GM12878 (cell line): ENCODE measurements around the gene BGLAP. TPM values are rescaled to one million over a fixed set of nuclear protein-coding genes. Genes with fewer than 3 reads are reported as not detected.

ENCODE experiments used
- ATAC-seq: fragments of 200-7000 bp; cut with Tn5 transposase; 3 replicates; pipeline ENCODE4 v1.9.1; 2020; ENCODE audit warnings: mild to moderate bottlenecking, moderate library complexity
- BruUV-seq: library from RNA; stranded (reverse); fragments of 400-500 nt; replicated peaks from 2 replicates; lab custom pipeline; 2021; lab: Mats Ljungman, UMichigan
- CTCF ChIA-PET: fragments of 300-600 bp; sonication (Branson Sonifier 250); formaldehyde crosslinking; extraction: SDS; loops from one replicate; lab custom pipeline; 2021; ENCODE audit warnings: inconsistent platforms; lab: Yijun Ruan, JAX
- POLR2A ChIA-PET: fragments of 350-600 bp; formaldehyde crosslinking; extraction: SDS; loops from one replicate; lab custom pipeline; 2021; ENCODE audit warnings: inconsistent platforms; lab: Charles Lee
- RAD21 ChIA-PET: fragments of 300-600 bp; sonication (Branson Sonifier 250); formaldehyde crosslinking; loops from one replicate; lab custom pipeline; 2023; ENCODE audit warnings: antibody characterized with exemption; ENCODE audit not compliant: unreplicated experiment; lab: Charles Lee
- SMC1A ChIA-PET: fragments of 300-600 bp; sonication (Branson Sonifier 250); formaldehyde crosslinking; loops from one replicate; lab custom pipeline; 2023; ENCODE audit not compliant: unreplicated experiment, uncharacterized antibody; lab: Charles Lee
- DNase-seq: peaks from one replicate; pipeline ENCODE4 v3.0.0-alpha.2; 2011; ENCODE audit warnings: low read depth, low spot score
- FAIRE-seq: peaks from 3 replicates; lab custom pipeline; 2011; peaks lifted over from hg19 to GRCh38; lab: Jason Lieb, UNC
- H2AFZ ChIP-seq: 2 replicates; pipeline ENCODE4 v1.6.0; 2011; ENCODE audit warnings: low read depth, low read length, control low read depth; ENCODE audit not compliant: control insufficient read depth
- H3K27ac ChIP-seq: 2 replicates; pipeline ENCODE4 v1.5.1; 2011; ENCODE audit warnings: control low read depth; ENCODE audit not compliant: control insufficient read depth, insufficient read depth
- H3K27me3 ChIP-seq, 2 experiments: replicated peaks in 1 of 2; 2 replicates each; pipeline versions ENCODE4 v1.6.0 to v1.6.1; 2011; ENCODE audit warnings: low read length in 1 of 2; ENCODE audit not compliant: control insufficient read depth in 2 of 2, insufficient read depth in 2 of 2
- H3K36me3 ChIP-seq, 2 experiments: 2 replicates each; pipeline ENCODE4 v1.5.1; 2011; ENCODE audit warnings: low read length in 1 of 2; ENCODE audit not compliant: control insufficient read depth in 2 of 2, insufficient read depth in 2 of 2
- H3K4me1 ChIP-seq: 2 replicates; pipeline ENCODE4 v1.6.1; 2011; ENCODE audit warnings: mild to moderate bottlenecking, low read length, moderate library complexity, mixed read lengths; ENCODE audit not compliant: control insufficient read depth, insufficient read depth
- H3K4me2 ChIP-seq: 2 replicates; pipeline ENCODE4 v1.6.0; 2011; ENCODE audit warnings: control low read depth; ENCODE audit not compliant: control insufficient read depth, insufficient read depth
- H3K4me3 ChIP-seq: fragments of 200-600 bp; sonication (generic); 2 replicates; pipeline ENCODE4 v1.5.1; 2016
- H3K79me2 ChIP-seq: 2 replicates; pipeline ENCODE4 v1.6.0; 2011; ENCODE audit warnings: low read length; ENCODE audit not compliant: control insufficient read depth, insufficient read depth
- H3K9ac ChIP-seq: 2 replicates; pipeline ENCODE4 v1.8.0; 2011; ENCODE audit warnings: low read length, control low read depth, mixed read lengths; ENCODE audit not compliant: control insufficient read depth, insufficient read depth
- H3K9me3 ChIP-seq: replicated peaks from 3 replicates; pipeline ENCODE4 v1.5.1; 2011; ENCODE audit warnings: mild to moderate bottlenecking, low read length; ENCODE audit not compliant: control insufficient read depth, insufficient read depth
- H4K20me1 ChIP-seq: 2 replicates; pipeline ENCODE4 v1.6.0; 2011; ENCODE audit not compliant: control insufficient read depth, insufficient read depth
- GABPA ChIP-seq: IDR thresholded peaks from 2 replicates; pipeline ENCODE4 v1.6.1; 2014; ENCODE audit warnings: antibody characterized with exemption, low read depth, mild to moderate bottlenecking, inconsistent platforms
- MTA3 ChIP-seq: IDR thresholded peaks from 2 replicates; pipeline ENCODE4 v1.6.1; 2012; ENCODE audit warnings: low read length, inconsistent platforms, borderline replicate concordance
- PAX8 ChIP-seq: fragments of 450-650 bp; IDR thresholded peaks from 2 replicates; pipeline ENCODE4 v1.6.1; 2017; ENCODE audit warnings: mild to moderate bottlenecking, moderate library complexity
- POLR2A ChIP-seq: IDR thresholded peaks from 2 replicates; pipeline ENCODE4 v1.6.1; 2011; ENCODE audit warnings: low read depth, mild to moderate bottlenecking, low read length
- SIX5 ChIP-seq: IDR thresholded peaks from 2 replicates; pipeline ENCODE4 v1.6.1; 2011; ENCODE audit warnings: mild to moderate bottlenecking, low read depth, low read length, moderate library complexity; ENCODE audit not compliant: severe bottlenecking
- ZNF24 ChIP-seq: fragments of 450-650 bp; IDR thresholded peaks from 2 replicates; pipeline ENCODE4 v1.6.1; 2017; ENCODE audit warnings: antibody characterized with exemption, mild to moderate bottlenecking
- WGBS: methylation state at CpG from one replicate; pipeline ENCODE4 v1.1.6; 2016; ENCODE audit warnings: low lambda C conversion rate; ENCODE audit not compliant: insufficient replicate concordance, insufficient coverage; ENCODE audit errors: missing lambda C conversion rate; 5-methylcytosine and 5-hydroxymethylcytosine counted together
- in situ Hi-C: fragments of 300-500 bp; cut with MboI; formaldehyde crosslinking; loops from 9 replicates; pipeline ENCODE4 v1.14.3; 2018; ENCODE audit warnings: mixed read lengths
- intact Hi-C: fragments of 100-400 bp; cut with micrococcal nuclease; formaldehyde crosslinking; loops from one replicate; pipeline ENCODE4 v1.14.2; 2022; ENCODE audit not compliant: unreplicated experiment
- polyA plus RNA-seq, 11 experiments: library from polyadenylated mRNA; depleted of rRNA in 4 of 11; unstranded in 6 of 11; stranded (reverse) in 5 of 11; fragments of >200 nt; fragmentation: Nextera tagmentation in 4 of 11; fragmentation: Illumina TruSeq in 1 of 11; extraction: Ambion mirVana in 4 of 11; extraction: Trizol in 1 of 11; gene quantifications; 1 replicate in 1 of 11; 2 replicates in 10 of 11; pipeline versions ENCODE4 v1.2.1 to v1.2.3, GENCODE V29; 2011 to 2016; ENCODE audit warnings: inconsistent platforms in 2 of 11, missing spikeins in 2 of 11, low read depth in 1 of 11
- total RNA-seq, 4 experiments: library from RNA; depleted of rRNA in 3 of 4; stranded (reverse); fragments of >200 nt in 3 of 4; fragmentation: Illumina TruSeq in 1 of 4; extraction: Trizol in 1 of 4; gene quantifications; 2 replicates each; pipeline versions ENCODE4 v1.2.1 to v1.2.3, GENCODE V29; 2013 to 2021
- TF ChIP-seq, protein P1 (sequence below): fragments of 450-650 bp; IDR thresholded peaks from 2 replicates; pipeline ENCODE4 v1.6.1; 2016; ENCODE audit warnings: mild to moderate bottlenecking, moderate library complexity, borderline replicate concordance
- TF ChIP-seq, protein P2 (sequence below): IDR thresholded peaks from 2 replicates; pipeline ENCODE4 v1.6.1; 2011; ENCODE audit warnings: borderline replicate concordance, low read depth, mild to moderate bottlenecking, moderate library complexity, low read length; ENCODE audit not compliant: insufficient read depth, poor library complexity, severe bottlenecking
- TF ChIP-seq, protein P3 (sequence below), 3 experiments: IDR thresholded peaks in 2 of 3; conservative IDR thresholded peaks in 1 of 3; 2 replicates each; pipeline ENCODE4 v1.5.1; 2011; ENCODE audit warnings: low read depth in 3 of 3, low read length in 3 of 3, mild to moderate bottlenecking in 3 of 3, control low read depth in 2 of 3, moderate library complexity in 2 of 3, inconsistent platforms in 1 of 3, mixed read lengths in 1 of 3; ENCODE audit not compliant: control insufficient read depth in 2 of 3, insufficient read depth in 1 of 3; ENCODE audit errors: extremely low read depth in 1 of 3

BGLAP gene
- total and polyA plus RNA-seq, 10 of the 15 experiments (the other 5 are each of a cell fraction or from before 2014, with no cell fraction given): 0.20 to 1.8 (median 0.40) TPM; not detected in 3

DNA sequence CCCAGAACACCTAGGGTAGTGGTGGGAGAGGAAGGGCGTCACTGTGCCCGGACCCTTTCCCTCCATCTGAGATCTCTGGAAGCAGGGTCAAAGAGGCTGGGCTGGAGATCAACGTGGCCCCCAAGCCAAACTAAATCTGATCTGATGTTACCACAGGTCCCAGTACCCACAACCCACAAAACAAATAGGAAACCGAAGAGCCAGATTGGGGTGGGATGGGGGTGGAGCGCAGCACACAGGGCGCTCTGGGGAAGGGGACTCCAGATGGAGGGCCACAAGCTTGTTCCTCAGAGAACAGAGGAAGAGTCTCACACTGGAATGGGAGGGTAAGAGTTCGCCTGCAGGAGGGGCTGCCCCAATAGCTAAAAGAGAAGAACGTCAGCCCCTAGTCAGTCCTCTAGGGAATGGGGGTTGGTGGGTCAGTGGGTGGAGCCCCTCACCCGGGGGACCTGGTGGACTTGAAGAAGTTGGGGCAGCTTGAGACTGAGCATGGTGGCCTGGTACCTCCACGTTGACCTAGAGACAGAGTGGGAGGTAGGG is 4.3 kb downstream of the BGLAP start (continued):
- no peak for TF ChIP-seq GABPA
- TF ChIP-seq, all 136 proteins: peak for 0

DNA sequence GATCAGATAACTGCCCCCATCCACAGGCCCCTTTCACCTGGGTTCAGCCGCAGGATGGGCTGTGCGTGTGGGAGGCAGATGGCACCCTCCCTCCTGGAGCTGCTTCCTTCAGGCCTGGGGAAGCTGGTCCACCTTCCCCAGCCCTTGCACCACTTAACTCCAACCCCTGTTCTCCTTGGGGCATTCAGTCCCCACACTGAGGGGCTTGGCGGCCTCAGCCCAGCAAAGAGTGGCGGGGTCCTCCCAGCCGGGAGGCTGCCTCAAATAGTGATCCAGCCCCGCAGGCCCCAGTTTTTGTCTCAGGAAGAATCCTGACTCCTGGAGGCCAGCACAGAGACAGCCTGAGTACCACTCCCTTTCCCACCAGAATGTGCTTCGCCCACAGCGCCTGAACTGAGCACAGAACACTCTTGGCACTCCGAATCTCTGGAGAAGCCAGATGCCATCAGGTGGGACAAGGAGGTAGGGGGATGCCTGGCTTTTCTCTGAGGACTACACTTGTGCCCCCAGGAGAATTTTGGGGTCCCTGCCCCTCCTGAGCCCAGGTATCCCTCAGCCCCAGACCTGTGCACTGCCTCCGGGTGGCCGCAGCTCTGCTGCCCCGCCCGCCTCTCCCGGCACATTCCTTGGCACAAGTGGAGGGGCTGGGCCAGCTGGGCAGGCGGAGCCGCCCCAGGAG is 4.9 kb downstream of the BGLAP start:
- in situ Hi-C loops: no loop called here
- Histone ChIP-seq H3K4me3 (no peak overlapping the region), H3K36me3 (peaks cover 3 to 26% of the 10 kb centered on the region in 2 experiments)
- TF ChIP-seq POLR2A: peak; percentile 40
- TF ChIP-seq, protein P1, sequence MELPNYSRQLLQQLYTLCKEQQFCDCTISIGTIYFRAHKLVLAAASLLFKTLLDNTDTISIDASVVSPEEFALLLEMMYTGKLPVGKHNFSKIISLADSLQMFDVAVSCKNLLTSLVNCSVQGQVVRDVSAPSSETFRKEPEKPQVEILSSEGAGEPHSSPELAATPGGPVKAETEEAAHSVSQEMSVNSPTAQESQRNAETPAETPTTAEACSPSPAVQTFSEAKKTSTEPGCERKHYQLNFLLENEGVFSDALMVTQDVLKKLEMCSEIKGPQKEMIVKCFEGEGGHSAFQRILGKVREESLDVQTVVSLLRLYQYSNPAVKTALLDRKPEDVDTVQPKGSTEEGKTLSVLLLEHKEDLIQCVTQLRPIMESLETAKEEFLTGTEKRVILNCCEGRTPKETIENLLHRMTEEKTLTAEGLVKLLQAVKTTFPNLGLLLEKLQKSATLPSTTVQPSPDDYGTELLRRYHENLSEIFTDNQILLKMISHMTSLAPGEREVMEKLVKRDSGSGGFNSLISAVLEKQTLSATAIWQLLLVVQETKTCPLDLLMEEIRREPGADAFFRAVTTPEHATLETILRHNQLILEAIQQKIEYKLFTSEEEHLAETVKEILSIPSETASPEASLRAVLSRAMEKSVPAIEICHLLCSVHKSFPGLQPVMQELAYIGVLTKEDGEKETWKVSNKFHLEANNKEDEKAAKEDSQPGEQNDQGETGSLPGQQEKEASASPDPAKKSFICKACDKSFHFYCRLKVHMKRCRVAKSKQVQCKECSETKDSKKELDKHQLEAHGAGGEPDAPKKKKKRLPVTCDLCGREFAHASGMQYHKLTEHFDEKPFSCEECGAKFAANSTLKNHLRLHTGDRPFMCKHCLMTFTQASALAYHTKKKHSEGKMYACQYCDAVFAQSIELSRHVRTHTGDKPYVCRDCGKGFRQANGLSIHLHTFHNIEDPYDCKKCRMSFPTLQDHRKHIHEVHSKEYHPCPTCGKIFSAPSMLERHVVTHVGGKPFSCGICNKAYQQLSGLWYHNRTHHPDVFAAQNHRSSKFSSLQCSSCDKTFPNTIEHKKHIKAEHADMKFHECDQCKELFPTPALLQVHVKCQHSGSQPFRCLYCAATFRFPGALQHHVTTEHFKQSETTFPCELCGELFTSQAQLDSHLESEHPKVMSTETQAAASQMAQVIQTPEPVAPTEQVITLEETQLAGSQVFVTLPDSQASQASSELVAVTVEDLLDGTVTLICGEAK: no peak
- TF ChIP-seq, protein P2, sequence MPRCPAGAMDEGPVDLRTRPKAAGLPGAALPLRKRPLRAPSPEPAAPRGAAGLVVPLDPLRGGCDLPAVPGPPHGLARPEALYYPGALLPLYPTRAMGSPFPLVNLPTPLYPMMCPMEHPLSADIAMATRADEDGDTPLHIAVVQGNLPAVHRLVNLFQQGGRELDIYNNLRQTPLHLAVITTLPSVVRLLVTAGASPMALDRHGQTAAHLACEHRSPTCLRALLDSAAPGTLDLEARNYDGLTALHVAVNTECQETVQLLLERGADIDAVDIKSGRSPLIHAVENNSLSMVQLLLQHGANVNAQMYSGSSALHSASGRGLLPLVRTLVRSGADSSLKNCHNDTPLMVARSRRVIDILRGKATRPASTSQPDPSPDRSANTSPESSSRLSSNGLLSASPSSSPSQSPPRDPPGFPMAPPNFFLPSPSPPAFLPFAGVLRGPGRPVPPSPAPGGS: peak; percentile 15
- no peak for TF ChIP-seq ZNF24
- TF ChIP-seq, protein P3, sequence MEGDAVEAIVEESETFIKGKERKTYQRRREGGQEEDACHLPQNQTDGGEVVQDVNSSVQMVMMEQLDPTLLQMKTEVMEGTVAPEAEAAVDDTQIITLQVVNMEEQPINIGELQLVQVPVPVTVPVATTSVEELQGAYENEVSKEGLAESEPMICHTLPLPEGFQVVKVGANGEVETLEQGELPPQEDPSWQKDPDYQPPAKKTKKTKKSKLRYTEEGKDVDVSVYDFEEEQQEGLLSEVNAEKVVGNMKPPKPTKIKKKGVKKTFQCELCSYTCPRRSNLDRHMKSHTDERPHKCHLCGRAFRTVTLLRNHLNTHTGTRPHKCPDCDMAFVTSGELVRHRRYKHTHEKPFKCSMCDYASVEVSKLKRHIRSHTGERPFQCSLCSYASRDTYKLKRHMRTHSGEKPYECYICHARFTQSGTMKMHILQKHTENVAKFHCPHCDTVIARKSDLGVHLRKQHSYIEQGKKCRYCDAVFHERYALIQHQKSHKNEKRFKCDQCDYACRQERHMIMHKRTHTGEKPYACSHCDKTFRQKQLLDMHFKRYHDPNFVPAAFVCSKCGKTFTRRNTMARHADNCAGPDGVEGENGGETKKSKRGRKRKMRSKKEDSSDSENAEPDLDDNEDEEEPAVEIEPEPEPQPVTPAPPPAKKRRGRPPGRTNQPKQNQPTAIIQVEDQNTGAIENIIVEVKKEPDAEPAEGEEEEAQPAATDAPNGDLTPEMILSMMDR (IDR thresholded peaks at IDR 0.05 in 2 of 3, conservative IDR thresholded peaks at IDR 0.05 in 1 of 3; ENCODE audit: control insufficient read depth in 2 of 3, extremely low read depth in 1 of 3, insufficient read depth in 1 of 3, low read depth in 3 of 3, low read length in 3 of 3): no peak
- TF ChIP-seq PAX8: no peak
- TF ChIP-seq SIX5: no peak
- 0 out of 2 replicates have a peak, but pooled peaks have one; percentile 25 for TF ChIP-seq MTA3
- TF ChIP-seq, all 136 proteins: peak for 3
- H3K9ac ChIP-seq: no peak overlapping the region
- no TSS peak for BruUV-seq
- intact Hi-C loops: no loop called here
- no peaks in the 10 kb centered on the region for H3K9me3 ChIP-seq
- 81% methylated on average over 16 of the region's 16 CpGs for WGBS
- no peak overlapping the region for H3K4me2 ChIP-seq
- no peak for DNase-seq
- H2AFZ ChIP-seq: no peak overlapping the region
- ChIA-PET SMC1A (interaction anchor here (1.3 kb wide), 1 partner anchor 10 kb away, joined by 4 read pairs; no protein-coding TSS in a partner anchor), POLR2A (interaction anchor here (0.9 kb wide), 1 partner anchor 9 kb away, joined by 3 read pairs; no protein-coding TSS in a partner anchor), CTCF (interaction anchor here (1.0 to 1.2 kb wide), 2 partner anchors 96 to 156 kb away, joined by 3 read pairs; no protein-coding TSS in a partner anchor), RAD21 (interaction anchor here (0.5 to 0.7 kb wide), 2 partner anchors 71 to 278 kb away, joined by 3 read pairs; no protein-coding TSS in a partner anchor)
- H4K20me1 ChIP-seq: no peaks in the 10 kb centered on the region
- no peak overlapping the region for H3K27ac ChIP-seq
- FAIRE-seq: peak; percentile 61
- H3K79me2 ChIP-seq: no peaks in the 10 kb centered on the region
- peaks cover 13% of the 10 kb centered on the region for H3K4me1 ChIP-seq
- ATAC-seq: no peak
- no peaks in the 10 kb centered on the region for H3K27me3 ChIP-seq
